ENCODE measurements around the gene CPLX3. TPM values are rescaled to one million over a fixed set of nuclear protein-coding genes. Genes with fewer than 3 reads are reported as not detected.

Gene CPLX3
- total and polyA plus RNA-seq, 2 donors (not counting 3 experiments of a cell fraction or from before 2014, with no cell fraction given) = not detected

DNA sequence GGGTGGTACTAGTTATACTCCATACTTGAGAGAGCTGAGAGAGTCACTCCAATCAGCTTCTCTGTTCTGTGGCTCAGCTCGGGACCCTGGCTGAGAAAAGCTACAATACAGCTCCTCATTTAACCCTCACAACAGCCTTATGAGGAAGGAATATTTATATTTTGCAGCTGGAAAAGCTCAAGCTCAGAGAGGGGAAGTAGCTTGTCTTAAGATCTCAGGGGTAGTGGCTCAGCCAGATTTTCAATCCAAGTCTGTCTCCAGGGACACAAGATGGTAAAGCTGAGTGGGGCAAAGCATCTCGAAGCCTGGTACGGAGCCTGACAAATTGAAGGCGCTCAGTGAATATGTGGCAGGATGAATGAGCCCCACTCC lies 31.9 kb downstream of the CPLX3 start:
- no peak overlapping the region for H2AFZ ChIP-seq (ENCODE audit: low read depth, low read length)
- peaks cover 11% of the 10 kb centered on the region for H3K79me2 ChIP-seq (ENCODE audit: control insufficient read depth, insufficient read depth, low read length)
- no peak overlapping the region for H3K27ac ChIP-seq (ENCODE audit: insufficient read depth, low read depth, low read length)
- peaks cover 0 to 14% of the 10 kb centered on the region in 2 experiments for H3K36me3 ChIP-seq (ENCODE audit: control insufficient read depth in 2 of 2, extremely low read depth in 1 of 2, insufficient read depth in 2 of 2, low read length in 2 of 2)
- no peaks in the 10 kb centered on the region for H3K27me3 ChIP-seq (ENCODE audit: control insufficient read depth in 2 of 2, insufficient read depth in 2 of 2, low read length in 2 of 2)
- H3K4me3 ChIP-seq (replicated peaks in 1 of 3; ENCODE audit: insufficient read depth in 1 of 3, low read depth in 1 of 3, low read length in 3 of 3) = no peak overlapping the region
- no peak for FAIRE-seq
- no peaks in the 10 kb centered on the region for H4K20me1 ChIP-seq (replicated peaks; ENCODE audit: control insufficient read depth, extremely low read depth, insufficient read depth, low read length)
- H3K9me1 ChIP-seq (replicated peaks; ENCODE audit: control insufficient read depth, extremely low read depth, insufficient read depth, low read length) = no peaks in the 10 kb centered on the region
- ChIA-PET CTCF (interaction anchor here (0.6 to 3.4 kb wide), 7 partner anchors 9 to 227 kb away, joined by 3 to 13 read pairs (median 3); no protein-coding TSS in a partner anchor), POLR2A (no interaction called here)
- DNase-seq (ENCODE audit: low read depth, low spot score) = no peak
- BruUV-seq (replicated peaks) = no TSS peak
- H3K4me2 ChIP-seq (ENCODE audit: insufficient read depth, low read length) = no peak overlapping the region
- dilution Hi-C loops (cut with MboI; ENCODE audit: extremely low pct_ligation_motif_present, low sequenced_read_pairs) (no loop called here), intact Hi-C loops (cut with micrococcal nuclease) (no loop called here)
- TF ChIP-seq POLR2A (IDR thresholded peaks at IDR 0.05; ENCODE audit: low read depth, low read length) (no peak), FOS (IDR thresholded peaks at IDR 0.05; ENCODE audit: borderline replicate concordance, insufficient read depth, low read length) (no peak), GATA2 (IDR thresholded peaks at IDR 0.05; ENCODE audit: insufficient read depth, insufficient read length, low read depth, low read length) (no peak), JUN (IDR thresholded peaks at IDR 0.05; ENCODE audit: borderline replicate concordance, insufficient read depth, insufficient read length, low read depth) (no peak), EZH2 (IDR thresholded peaks at IDR 0.05; ENCODE audit: borderline replicate concordance, low read depth, low read length, severe bottlenecking) (no peak), POLR2AphosphoS5 (IDR thresholded peaks at IDR 0.05; ENCODE audit: insufficient read depth, low read depth, low read length) (no peak), MAX (IDR thresholded peaks at IDR 0.05; ENCODE audit: insufficient read depth, insufficient read length) (no peak), CTCF (IDR thresholded peaks at IDR 0.05; ENCODE audit: extremely low read depth in 1 of 2, insufficient read depth in 1 of 2, low read depth in 1 of 2, low read length in 2 of 2) (no peak), MYC (IDR thresholded peaks at IDR 0.05; ENCODE audit: low read depth, low read length) (no peak)
- no peaks in the 10 kb centered on the region for H3K4me1 ChIP-seq (ENCODE audit: control insufficient read depth, extremely low read depth, insufficient read depth, low read length)
- no peak overlapping the region for H3K9ac ChIP-seq (replicated peaks; ENCODE audit: extremely low read depth, insufficient read depth, low read length)
- no peaks in the 10 kb centered on the region for H3K9me3 ChIP-seq (replicated peaks; ENCODE audit: control insufficient read depth, insufficient read depth, low read length)

All from endothelial cell of umbilical vein (primary cell).